H1 (cell line): ENCODE results near the gene DENND4B. TPM values are rescaled to one million over a fixed set of nuclear protein-coding genes. Genes with fewer than 3 reads are reported as not detected.
A peak's percentile ranks its signal among the peaks of the same experiment; 100 is the strongest.

Experiments
- CTCF ChIA-PET: fragments of 300-600 bp; sonication (Branson Sonifier 250); formaldehyde crosslinking; loops from one replicate; lab custom pipeline; 2021; ENCODE audit not compliant: partially characterized antibody; lab: Charles Lee
- POLR2A ChIA-PET: fragments of 300-600 bp; sonication (Branson Sonifier 250); formaldehyde crosslinking; loops from one replicate; lab custom pipeline; 2021; ENCODE audit warnings: inconsistent platforms; ENCODE audit not compliant: partially characterized antibody; lab: Charles Lee
- DNase-seq, 2 experiments: peaks; one replicate each; pipeline versions ENCODE4 v3.0.0 to v3.0.0-alpha.2; 2010 to 2022; ENCODE audit warnings: low spot score in 2 of 2, low read depth in 1 of 2, mixed read lengths in 1 of 2
- FAIRE-seq: peaks from 2 replicates; lab custom pipeline; 2011; peaks lifted over from hg19 to GRCh38; lab: Jason Lieb, UNC
- H2AFZ ChIP-seq: 2 replicates; pipeline ENCODE4 v1.8.1; 2012; ENCODE audit warnings: low read length, inconsistent platforms
- H2AK5ac ChIP-seq: 2 replicates; pipeline ENCODE4 v1.6.1; 2013; ENCODE audit warnings: low read depth, low read length
- H2BK120ac ChIP-seq: replicated peaks from 2 replicates; pipeline ENCODE3; 2013; ENCODE audit warnings: low read depth, low read length, inconsistent platforms
- H2BK12ac ChIP-seq: 2 replicates; pipeline ENCODE4 v1.6.1; 2013; ENCODE audit warnings: low read depth, low read length
- H2BK15ac ChIP-seq: 2 replicates; pipeline ENCODE4 v1.6.1; 2013; ENCODE audit warnings: low read length
- H2BK20ac ChIP-seq: 2 replicates; pipeline ENCODE4 v1.6.1; 2013; ENCODE audit warnings: low read length
- H2BK5ac ChIP-seq: 2 replicates; pipeline ENCODE4 v1.6.1; 2013; ENCODE audit warnings: low read depth, low read length
- H3K14ac ChIP-seq: 2 replicates; pipeline ENCODE4 v1.6.1; 2013; ENCODE audit warnings: inconsistent platforms; ENCODE audit not compliant: insufficient read length
- H3K18ac ChIP-seq: 2 replicates; pipeline ENCODE4 v1.6.1; 2013; ENCODE audit warnings: low read length; ENCODE audit errors: extremely low read depth
- H3K23ac ChIP-seq: 2 replicates; pipeline ENCODE4 v1.6.1; 2013; ENCODE audit warnings: inconsistent platforms; ENCODE audit not compliant: insufficient read length
- H3K23me2 ChIP-seq: 2 replicates; pipeline ENCODE4 v1.6.1; 2013; ENCODE audit warnings: low read depth, low read length
- H3K27ac ChIP-seq: 2 replicates; pipeline ENCODE4 v1.6.1; 2011; ENCODE audit warnings: low read depth, low read length, inconsistent platforms
- H3K27me3 ChIP-seq, 4 experiments: replicated peaks in 1 of 4; 1 replicate in 1 of 4; 2 replicates in 3 of 4; pipeline versions ENCODE4 v1.6.1 to v1.8.1; 2011 to 2013; ENCODE audit warnings: low read length in 3 of 4, mild to moderate bottlenecking in 3 of 4, inconsistent platforms in 2 of 4, mixed read lengths in 2 of 4, moderate library complexity in 1 of 4; ENCODE audit not compliant: control insufficient read depth in 3 of 4, insufficient read depth in 3 of 4; ENCODE audit errors: extremely low read depth in 1 of 4
- H3K36me3 ChIP-seq, 4 experiments: 2 replicates each; pipeline versions ENCODE4 v1.6.1 to v1.8.1; 2011 to 2013; ENCODE audit warnings: mild to moderate bottlenecking in 4 of 4, low read length in 3 of 4, moderate library complexity in 2 of 4, control low read depth in 1 of 4, inconsistent platforms in 1 of 4; ENCODE audit not compliant: insufficient read depth in 4 of 4, control insufficient read depth in 2 of 4
- H3K4ac ChIP-seq: replicated peaks from 2 replicates; pipeline ENCODE3; 2013; ENCODE audit warnings: low read length, low read depth, mixed read lengths, inconsistent platforms; ENCODE audit not compliant: insufficient read length
- H3K4me1 ChIP-seq, 4 experiments: replicated peaks in 1 of 4; 1 replicate in 1 of 4; 2 replicates in 3 of 4; pipeline versions ENCODE4 v1.6.1 to v1.8.1; 2011 to 2013; ENCODE audit warnings: low read length in 3 of 4, inconsistent platforms in 2 of 4, mixed read lengths in 1 of 4; ENCODE audit not compliant: insufficient read depth in 4 of 4, control insufficient read depth in 3 of 4
- H3K4me2 ChIP-seq, 2 experiments: 2 replicates each; pipeline versions ENCODE4 v1.6.1 to v1.8.1; 2011 to 2013; ENCODE audit warnings: low read depth in 2 of 2, low read length in 2 of 2, control low read depth in 1 of 2, inconsistent platforms in 1 of 2, mild to moderate bottlenecking in 1 of 2; ENCODE audit not compliant: insufficient read depth in 1 of 2
- H3K4me3 ChIP-seq, 4 experiments: fragments of 200-600, 300-600 bp in 1 of 4; sonication (generic), shearing (Covaris generic), sonication (Bioruptor Twin) in 1 of 4; 2 replicates each; pipeline versions ENCODE4 v1.5.1 to v1.8.1; 2011 to 2016; ENCODE audit warnings: low read length in 4 of 4, low read depth in 3 of 4, control low read depth in 2 of 4, inconsistent platforms in 2 of 4, mild to moderate bottlenecking in 2 of 4, mixed read lengths in 1 of 4, moderate library complexity in 1 of 4; ENCODE audit not compliant: insufficient read depth in 2 of 4; ENCODE audit errors: extremely low read depth in 1 of 4
- H3K56ac ChIP-seq: replicated peaks from 2 replicates; pipeline ENCODE3; 2013; ENCODE audit warnings: low read depth, mild to moderate bottlenecking, mixed read lengths, low read length, inconsistent platforms; ENCODE audit not compliant: insufficient read length
- H3K79me1 ChIP-seq: 2 replicates; pipeline ENCODE4 v1.6.1; 2013; ENCODE audit warnings: low read depth, low read length, control low read depth
- H3K79me2 ChIP-seq, 2 experiments: 2 replicates each; pipeline versions ENCODE4 v1.6.1 to v1.8.1; 2012 to 2013; ENCODE audit warnings: low read length in 2 of 2, mild to moderate bottlenecking in 2 of 2, inconsistent platforms in 1 of 2; ENCODE audit not compliant: insufficient read depth in 2 of 2, control insufficient read depth in 1 of 2
- H3K9ac ChIP-seq, 4 experiments: replicated peaks in 1 of 4; 1 replicate in 1 of 4; 2 replicates in 3 of 4; pipeline versions ENCODE4 v1.6.1 to v1.8.1; 2011 to 2013; ENCODE audit warnings: low read depth in 3 of 4, low read length in 3 of 4, control low read depth in 2 of 4, mild to moderate bottlenecking in 2 of 4, moderate library complexity in 2 of 4, inconsistent platforms in 1 of 4; ENCODE audit errors: extremely low read depth in 1 of 4
- H3K9me3 ChIP-seq, 2 experiments: 2 replicates each; pipeline versions ENCODE4 v1.6.1 to v1.8.1; 2012 to 2013; ENCODE audit warnings: mild to moderate bottlenecking in 2 of 2, moderate library complexity in 2 of 2, control low read depth in 1 of 2, inconsistent platforms in 1 of 2, low read depth in 1 of 2, low read length in 1 of 2, mixed read lengths in 1 of 2; ENCODE audit not compliant: insufficient read depth in 2 of 2
- H4K20me1 ChIP-seq, 2 experiments: replicated peaks in 1 of 2; 2 replicates each; pipeline versions ENCODE3 to v1.8.1; 2011 to 2013; ENCODE audit warnings: inconsistent platforms in 2 of 2, low read length in 2 of 2, mild to moderate bottlenecking in 1 of 2; ENCODE audit not compliant: insufficient read depth in 2 of 2, control insufficient read depth in 1 of 2
- H4K5ac ChIP-seq: 2 replicates; pipeline ENCODE4 v1.6.1; 2013; ENCODE audit warnings: low read length, low read depth, mixed read lengths, inconsistent platforms; ENCODE audit not compliant: insufficient read length
- H4K8ac ChIP-seq: 2 replicates; pipeline ENCODE4 v1.8.0; 2013; ENCODE audit warnings: mild to moderate bottlenecking, moderate library complexity, low read length, inconsistent platforms; ENCODE audit not compliant: insufficient read depth; ENCODE audit errors: extremely low read depth
- H4K91ac ChIP-seq: replicated peaks from 2 replicates; pipeline ENCODE3; 2013; ENCODE audit warnings: low read length, mixed read lengths, inconsistent platforms; ENCODE audit not compliant: insufficient read length
- ATF3 ChIP-seq: IDR thresholded peaks from 2 replicates; pipeline ENCODE4 v1.6.1; 2011; ENCODE audit warnings: low read depth, mild to moderate bottlenecking, low read length; ENCODE audit not compliant: insufficient read depth
- BACH1 ChIP-seq: IDR thresholded peaks from 2 replicates; pipeline ENCODE4 v1.6.1; 2012; ENCODE audit warnings: low read length, improper control_type of control experiment
- CEBPB ChIP-seq: IDR thresholded peaks from 2 replicates; pipeline ENCODE4 v1.6.1; 2012; ENCODE audit warnings: low read depth, low read length
- EP300 ChIP-seq, 2 experiments: IDR thresholded peaks; 1 replicate in 1 of 2; 2 replicates in 1 of 2; pipeline ENCODE4 v1.6.1; 2011 to 2012; ENCODE audit warnings: low read depth in 2 of 2, low read length in 2 of 2, mild to moderate bottlenecking in 2 of 2, borderline replicate concordance in 1 of 2, inconsistent platforms in 1 of 2, moderate library complexity in 1 of 2
- HDAC6 ChIP-seq: IDR thresholded peaks from one replicate; pipeline ENCODE4 v1.7.1; 2012; ENCODE audit warnings: low read depth, mild to moderate bottlenecking, inconsistent platforms, low read length, moderate library complexity
- NANOG ChIP-seq: IDR thresholded peaks from 2 replicates; pipeline ENCODE4 v1.6.1; 2011; ENCODE audit warnings: low read length, low read depth, mild to moderate bottlenecking, inconsistent platforms; ENCODE audit not compliant: insufficient read depth, poor library complexity, severe bottlenecking
- POLR2AphosphoS5 ChIP-seq: IDR thresholded peaks from 2 replicates; pipeline ENCODE4 v1.6.1; 2011; ENCODE audit warnings: low read depth, low read length
- POU5F1 ChIP-seq: IDR thresholded peaks from 2 replicates; pipeline ENCODE4 v1.6.1; 2011; ENCODE audit warnings: low read depth, mild to moderate bottlenecking, low read length, moderate library complexity
- RFX5 ChIP-seq: IDR thresholded peaks from 2 replicates; pipeline ENCODE4 v1.6.1; 2011; ENCODE audit warnings: low read depth, low read length, improper control_type of control experiment, borderline replicate concordance
- TBP ChIP-seq: IDR thresholded peaks from 2 replicates; pipeline ENCODE4 v1.6.1; 2011; ENCODE audit warnings: low read depth, low read length, improper control_type of control experiment
- TEAD4 ChIP-seq: IDR thresholded peaks from 2 replicates; pipeline ENCODE4 v1.6.1; 2012; ENCODE audit warnings: low read depth, low read length, inconsistent platforms, mixed read lengths
- WGBS, 2 experiments: shearing (Covaris generic) in 1 of 2; methylation state at CpG; one replicate each; pipeline versions ENCODE4 v1.1.6 to v1.1.7; 2013 to 2015; ENCODE audit warnings: low lambda C conversion rate in 2 of 2, mixed read lengths in 2 of 2, inconsistent platforms in 1 of 2, low coverage in 1 of 2, missing lambda C conversion rate in 1 of 2; ENCODE audit not compliant: insufficient replicate concordance in 2 of 2, insufficient coverage in 1 of 2, insufficient read length in 1 of 2; ENCODE audit errors: extremely low coverage in 1 of 2, missing lambda C conversion rate in 1 of 2; 5-methylcytosine and 5-hydroxymethylcytosine counted together
- polyA plus RNA-seq, 7 experiments: library from polyadenylated mRNA; depleted of rRNA in 3 of 7; stranded (reverse) in 5 of 7; unstranded in 2 of 7; fragments of >200 nt in 5 of 7; fragments of 200-250 nt in 2 of 7; gene quantifications; 1 replicate in 5 of 7; 2 replicates in 1 of 7; 4 replicates in 1 of 7; pipeline versions ENCODE4 v1.2.1 to v1.2.3, GENCODE V29; 2011 to 2013; ENCODE audit warnings: missing spikeins in 2 of 7, mixed read lengths in 2 of 7
- total RNA-seq: library from RNA; stranded (reverse); fragmentation: NEBNext Ultra II Directional; extraction: Animal tissue kit (Norgen Biotek cat#: 25700); gene quantifications from 2 replicates; pipeline ENCODE4 v1.2.1, GENCODE V29; 2021

Gene DENND4B
- total and polyA plus RNA-seq, 2 of the 8 experiments (the other 6 are each of a cell fraction or from before 2014, with no cell fraction given) = 45.6 to 61.1 TPM

GRCh38 chr1:153963030-153963849 lies 16.7 kb upstream of the DENND4B start, which contains the start of gene SLC39A1:
SLC39A1 (minus strand) TSS chr1:153963537; CDS start chr1:153962715, 822 bp downstream.
- ChIA-PET POLR2A (interaction anchor here (0.9 to 15.7 kb wide), 23 partner anchors 7 to 329 kb away, joined by 3 to 454 read pairs (median 5); partner anchors contain the start of genes CHTOP, DENND4B, GATAD2B and JTB), CTCF (interaction anchor here (1.0 to 2.8 kb wide), 7 partner anchors 10 to 29 kb away, joined by 3 to 19 read pairs (median 3); partner anchors contain the start of genes JTB and RAB13)
- H4K8ac ChIP-seq = peak within 1 kb of the TSS; percentile 88
- H3K9me3 ChIP-seq = no peaks in the 10 kb centered on the region
- 1% methylated on average over 37 of the region's 54 CpGs; no CpG with 5 or more reads in 1 of the 2 experiments for WGBS, 2 experiments
- H4K91ac ChIP-seq = peak within 1 kb of the TSS; percentile 87
- no peak within 1 kb of the TSS for H2BK20ac ChIP-seq
- H3K36me3 ChIP-seq = peaks cover 11 to 26% (median 19%) of the 10 kb centered on the region in 4 experiments
- peaks cover 7 to 17% (median 12%) of the 10 kb centered on the region in 4 experiments for H3K4me1 ChIP-seq
- peak within 1 kb of the TSS; percentile 53 to 89 (median 84) for H3K4me3 ChIP-seq
- H2AK5ac ChIP-seq = peak within 1 kb of the TSS; percentile 41; the same call in 1 of the 2 replicates
- peak within 1 kb of the TSS; percentile 79 for H3K56ac ChIP-seq
- peaks cover 15 to 35% of the 10 kb centered on the region in 2 experiments for H3K79me2 ChIP-seq
- no peaks in the 10 kb centered on the region for H3K27me3 ChIP-seq
- H2BK120ac ChIP-seq = peak within 1 kb of the TSS; percentile 6
- H3K4ac ChIP-seq = peak within 1 kb of the TSS; percentile 76
- peak within 1 kb of the TSS; percentile 89 for H3K27ac ChIP-seq
- peak within 1 kb of the TSS; percentile 70 for H4K5ac ChIP-seq
- H2BK12ac ChIP-seq = peak within 1 kb of the TSS; percentile 91
- H4K20me1 ChIP-seq = peaks cover 2% of the 10 kb centered on the region in 2 experiments
- H3K14ac ChIP-seq = no peak within 1 kb of the TSS
- peak within 1 kb of the TSS; percentile 91 for H2BK5ac ChIP-seq
- peak within 1 kb of the TSS; percentile 62; the same call in 1 of the 2 replicates for H2BK15ac ChIP-seq
- FAIRE-seq (no peak), DNase-seq (peak; percentile 98 to 99)
- peaks cover 25% of the 10 kb centered on the region for H3K23me2 ChIP-seq
- no peak within 1 kb of the TSS for H2AFZ ChIP-seq
- no peak within 1 kb of the TSS for H3K23ac ChIP-seq
- H3K4me2 ChIP-seq = peak within 1 kb of the TSS; percentile 95 to 98
- H3K79me1 ChIP-seq = peaks cover 9% of the 10 kb centered on the region
- H3K18ac ChIP-seq = peak within 1 kb of the TSS; percentile 94
- peak within 1 kb of the TSS; percentile 81 to 94 (median 83) for H3K9ac ChIP-seq
- peak; percentile 62 for TF ChIP-seq TBP
- TF ChIP-seq POLR2AphosphoS5 = peak; percentile 65; the same call in 1 of the 2 replicates
- peak; percentile 21 for TF ChIP-seq TEAD4
- no peak for TF ChIP-seq HDAC6
- TF ChIP-seq CEBPB = no peak
- no peak for TF ChIP-seq NANOG
- TF ChIP-seq BACH1 = no peak
- TF ChIP-seq RFX5 = no peak
- no peak for TF ChIP-seq ATF3
- TF ChIP-seq POU5F1 = no peak
- no peak for TF ChIP-seq EP300 (IDR thresholded peaks at IDR 0.05; ENCODE audit: borderline replicate concordance in 1 of 2, low read depth in 2 of 2, low read length in 2 of 2)
